Panc1 (cell line): ENCODE data around the gene BRSK1. TPM values are rescaled to one million over a fixed set of nuclear protein-coding genes. Genes with fewer than 3 reads are reported as not detected.

Experiments
- ATAC-seq: fragments of 200-7000 bp; cut with Tn5 transposase; 2 replicates; pipeline ENCODE4 v1.9.1; 2020; ENCODE audit warnings: mild to moderate bottlenecking, moderate library complexity
- BruUV-seq: library from RNA; stranded (reverse); fragments of 400-500 nt; replicated peaks from 2 replicates; lab custom pipeline; 2021; lab: Mats Ljungman, UMichigan
- CTCF ChIA-PET: fragments of 300-600 bp; sonication (Branson Sonifier 250); formaldehyde crosslinking; loops from one replicate; lab custom pipeline; 2022; ENCODE audit warnings: antibody characterized with exemption; lab: Charles Lee
- POLR2A ChIA-PET: fragments of 300-600 bp; sonication (Branson Sonifier 250); formaldehyde crosslinking; loops from one replicate; lab custom pipeline; 2022; ENCODE audit warnings: antibody characterized with exemption; lab: Charles Lee
- DNase-seq: peaks from one replicate; pipeline ENCODE4 v3.0.0-alpha.2; 2010; ENCODE audit warnings: low read depth, low spot score
- H3K27ac ChIP-seq: 2 replicates; pipeline ENCODE4 v1.5.1; 2011; ENCODE audit warnings: mild to moderate bottlenecking, low read length, inconsistent platforms
- H3K27me3 ChIP-seq: fragments of 200-500 bp; sonication (Bioruptor generic); 2 replicates; pipeline ENCODE4 v1.6.0; 2014; ENCODE audit warnings: low read length, inconsistent platforms; ENCODE audit not compliant: control insufficient read depth, insufficient read depth
- H3K36me3 ChIP-seq: fragments of 200-500 bp; sonication (Bioruptor generic); 2 replicates; pipeline ENCODE4 v1.5.1; 2014; ENCODE audit warnings: inconsistent platforms, mild to moderate bottlenecking, low read length, moderate library complexity; ENCODE audit not compliant: control insufficient read depth, insufficient read depth
- H3K4me1 ChIP-seq: 2 replicates; pipeline ENCODE4 v1.5.1; 2011; ENCODE audit warnings: inconsistent platforms, mild to moderate bottlenecking, low read length, moderate library complexity; ENCODE audit not compliant: control insufficient read depth, insufficient read depth
- H3K4me3 ChIP-seq, 2 experiments: 2 replicates each; pipeline ENCODE4 v1.5.1; 2011 to 2012; ENCODE audit warnings: low read depth in 2 of 2, low read length in 2 of 2, mild to moderate bottlenecking in 2 of 2, inconsistent platforms in 1 of 2, moderate library complexity in 1 of 2
- H3K9me3 ChIP-seq: fragments of 200-500 bp; sonication (Bioruptor generic); 2 replicates; pipeline ENCODE4 v1.5.1; 2014; ENCODE audit warnings: low read depth, mild to moderate bottlenecking, inconsistent platforms, low read length, moderate library complexity; ENCODE audit not compliant: control insufficient read depth, insufficient read depth
- POLR2AphosphoS5 ChIP-seq: IDR thresholded peaks from 2 replicates; pipeline ENCODE4 v1.6.1; 2012; ENCODE audit warnings: mild to moderate bottlenecking, low read depth, low read length, moderate library complexity
- SIN3A ChIP-seq: IDR thresholded peaks from 2 replicates; pipeline ENCODE4 v1.6.1; 2012; ENCODE audit warnings: low read depth, mild to moderate bottlenecking, low read length, moderate library complexity, borderline replicate concordance; ENCODE audit not compliant: insufficient read depth
- TCF7L2 ChIP-seq: IDR thresholded peaks from 2 replicates; pipeline ENCODE4 v1.6.1; 2011; ENCODE audit warnings: mild to moderate bottlenecking, low read depth, low read length, inconsistent platforms
- in situ Hi-C: cut with HindIII; loops from 2 replicates; pipeline ENCODE4 v1.10.0; 2016; ENCODE audit warnings: low sequenced_read_pairs, low pct_unique_long_range_greater_than_20kb
- intact Hi-C: fragments of 100-400 bp; cut with micrococcal nuclease; formaldehyde crosslinking; loops from one replicate; pipeline ENCODE4 v1.10.0; 2022; ENCODE audit not compliant: unreplicated experiment
- total RNA-seq: library from RNA; stranded (reverse); gene quantifications from one replicate; pipeline ENCODE4 v1.2.1, GENCODE V29; 2021; ENCODE audit not compliant: unreplicated experiment
- TF ChIP-seq, protein P1 (sequence below): fragments of 450-650 bp; IDR thresholded peaks from 2 replicates; pipeline ENCODE4 v1.5.1; 2017; ENCODE audit warnings: mild to moderate bottlenecking
- TF ChIP-seq, protein P2 (sequence below), 2 experiments: IDR thresholded peaks; 2 replicates each; pipeline ENCODE4 v1.6.1; 2011 to 2012; ENCODE audit warnings: low read depth in 2 of 2, control low read depth in 1 of 2, low read length in 1 of 2, mild to moderate bottlenecking in 1 of 2, moderate library complexity in 1 of 2; ENCODE audit not compliant: insufficient read depth in 1 of 2

Gene BRSK1
- total RNA-seq, 1 experiment from 2014 or later, result 7.9 TPM

DNA sequence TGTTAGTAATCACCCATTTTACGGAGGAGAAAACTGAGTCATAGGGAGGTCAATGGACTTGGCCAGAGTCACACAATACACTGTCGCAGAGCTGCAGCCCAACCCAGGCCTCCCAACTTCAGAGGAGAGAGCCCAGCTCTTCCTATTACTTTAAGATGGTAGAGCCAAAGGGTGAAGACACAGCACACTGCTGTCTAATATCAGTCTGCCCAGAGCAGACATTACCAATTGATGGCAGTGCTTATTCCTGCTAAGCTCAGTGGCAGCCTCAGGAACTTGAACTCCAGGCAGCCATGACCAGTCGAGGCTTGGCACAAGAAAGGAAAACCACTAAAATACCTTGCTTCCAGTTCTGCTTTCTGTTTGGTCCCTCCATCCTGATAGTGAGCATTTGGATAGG is 22.9 kb downstream of the BRSK1 start:
- no TSS peak for BruUV-seq
- intact Hi-C loops, result no loop called here
- in situ Hi-C loops, result no loop called here
- ChIA-PET POLR2A (interaction anchor here (0.6 kb wide), 1 partner anchor 28 kb away, joined by 8 read pairs; no protein-coding TSS in a partner anchor), CTCF (interaction anchor here (0.8 kb wide), 1 partner anchor 33 kb away, joined by 3 read pairs; the partner anchor contains the start of gene KMT5C)
- TF ChIP-seq, protein P1, sequence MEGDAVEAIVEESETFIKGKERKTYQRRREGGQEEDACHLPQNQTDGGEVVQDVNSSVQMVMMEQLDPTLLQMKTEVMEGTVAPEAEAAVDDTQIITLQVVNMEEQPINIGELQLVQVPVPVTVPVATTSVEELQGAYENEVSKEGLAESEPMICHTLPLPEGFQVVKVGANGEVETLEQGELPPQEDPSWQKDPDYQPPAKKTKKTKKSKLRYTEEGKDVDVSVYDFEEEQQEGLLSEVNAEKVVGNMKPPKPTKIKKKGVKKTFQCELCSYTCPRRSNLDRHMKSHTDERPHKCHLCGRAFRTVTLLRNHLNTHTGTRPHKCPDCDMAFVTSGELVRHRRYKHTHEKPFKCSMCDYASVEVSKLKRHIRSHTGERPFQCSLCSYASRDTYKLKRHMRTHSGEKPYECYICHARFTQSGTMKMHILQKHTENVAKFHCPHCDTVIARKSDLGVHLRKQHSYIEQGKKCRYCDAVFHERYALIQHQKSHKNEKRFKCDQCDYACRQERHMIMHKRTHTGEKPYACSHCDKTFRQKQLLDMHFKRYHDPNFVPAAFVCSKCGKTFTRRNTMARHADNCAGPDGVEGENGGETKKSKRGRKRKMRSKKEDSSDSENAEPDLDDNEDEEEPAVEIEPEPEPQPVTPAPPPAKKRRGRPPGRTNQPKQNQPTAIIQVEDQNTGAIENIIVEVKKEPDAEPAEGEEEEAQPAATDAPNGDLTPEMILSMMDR, result no peak
- TF ChIP-seq TCF7L2, result no peak
- TF ChIP-seq, protein P2, sequence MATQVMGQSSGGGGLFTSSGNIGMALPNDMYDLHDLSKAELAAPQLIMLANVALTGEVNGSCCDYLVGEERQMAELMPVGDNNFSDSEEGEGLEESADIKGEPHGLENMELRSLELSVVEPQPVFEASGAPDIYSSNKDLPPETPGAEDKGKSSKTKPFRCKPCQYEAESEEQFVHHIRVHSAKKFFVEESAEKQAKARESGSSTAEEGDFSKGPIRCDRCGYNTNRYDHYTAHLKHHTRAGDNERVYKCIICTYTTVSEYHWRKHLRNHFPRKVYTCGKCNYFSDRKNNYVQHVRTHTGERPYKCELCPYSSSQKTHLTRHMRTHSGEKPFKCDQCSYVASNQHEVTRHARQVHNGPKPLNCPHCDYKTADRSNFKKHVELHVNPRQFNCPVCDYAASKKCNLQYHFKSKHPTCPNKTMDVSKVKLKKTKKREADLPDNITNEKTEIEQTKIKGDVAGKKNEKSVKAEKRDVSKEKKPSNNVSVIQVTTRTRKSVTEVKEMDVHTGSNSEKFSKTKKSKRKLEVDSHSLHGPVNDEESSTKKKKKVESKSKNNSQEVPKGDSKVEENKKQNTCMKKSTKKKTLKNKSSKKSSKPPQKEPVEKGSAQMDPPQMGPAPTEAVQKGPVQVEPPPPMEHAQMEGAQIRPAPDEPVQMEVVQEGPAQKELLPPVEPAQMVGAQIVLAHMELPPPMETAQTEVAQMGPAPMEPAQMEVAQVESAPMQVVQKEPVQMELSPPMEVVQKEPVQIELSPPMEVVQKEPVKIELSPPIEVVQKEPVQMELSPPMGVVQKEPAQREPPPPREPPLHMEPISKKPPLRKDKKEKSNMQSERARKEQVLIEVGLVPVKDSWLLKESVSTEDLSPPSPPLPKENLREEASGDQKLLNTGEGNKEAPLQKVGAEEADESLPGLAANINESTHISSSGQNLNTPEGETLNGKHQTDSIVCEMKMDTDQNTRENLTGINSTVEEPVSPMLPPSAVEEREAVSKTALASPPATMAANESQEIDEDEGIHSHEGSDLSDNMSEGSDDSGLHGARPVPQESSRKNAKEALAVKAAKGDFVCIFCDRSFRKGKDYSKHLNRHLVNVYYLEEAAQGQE (IDR thresholded peaks at IDR 0.05; ENCODE audit: insufficient read depth in 1 of 2, low read depth in 2 of 2, low read length in 1 of 2), result no peak
- TF ChIP-seq POLR2AphosphoS5, result no peak
- TF ChIP-seq SIN3A, result no peak
- H3K27ac ChIP-seq, result no peak overlapping the region
- DNase-seq (no peak), ATAC-seq (no peak)
- H3K9me3 ChIP-seq, result no peaks in the 10 kb centered on the region
- H3K4me3 ChIP-seq, result no peak overlapping the region
- no peaks in the 10 kb centered on the region for H3K27me3 ChIP-seq
- H3K4me1 ChIP-seq, result no peaks in the 10 kb centered on the region; the same call in 1 of the 2 replicates
- no peaks in the 10 kb centered on the region for H3K36me3 ChIP-seq

DNA sequence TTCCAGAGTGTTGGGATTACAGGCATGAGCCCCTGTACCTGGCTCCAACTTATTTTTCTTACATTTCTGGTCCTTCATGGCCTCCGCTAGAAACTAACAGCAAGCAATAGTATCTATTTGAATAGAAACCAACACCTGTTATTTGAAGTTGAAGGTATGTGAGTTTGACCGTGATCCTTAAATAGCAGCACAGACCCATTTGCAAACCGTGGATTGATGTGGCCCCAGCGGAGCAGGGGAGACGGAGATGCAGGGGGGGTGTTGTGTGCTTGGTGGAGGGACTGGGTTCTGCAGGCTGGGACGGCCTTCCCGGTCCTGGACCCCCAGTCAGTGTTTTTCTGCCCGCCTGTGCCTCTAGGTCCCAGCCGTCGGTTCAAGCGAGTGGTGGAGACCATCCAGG is 24.5 kb downstream of the BRSK1 start:
- CTCF ChIA-PET, result interaction anchor here (0.8 kb wide), 1 partner anchor 57 kb away, joined by 6 read pairs; no protein-coding TSS in a partner anchor
- H3K36me3 ChIP-seq, result no peaks in the 10 kb centered on the region
- POLR2A ChIA-PET, result no interaction called here
- DNase-seq (no peak), ATAC-seq (no peak)
- in situ Hi-C loops, result no loop called here
- no TSS peak for BruUV-seq
- TF ChIP-seq, protein P1, result no peak
- TF ChIP-seq TCF7L2 (no peak), SIN3A (no peak), POLR2AphosphoS5 (no peak)
- TF ChIP-seq, protein P2 (IDR thresholded peaks at IDR 0.05; ENCODE audit: insufficient read depth in 1 of 2, low read depth in 2 of 2, low read length in 1 of 2), result no peak
- H3K4me3 ChIP-seq, result no peak overlapping the region
- H3K9me3 ChIP-seq, result no peaks in the 10 kb centered on the region
- H3K27me3 ChIP-seq, result no peaks in the 10 kb centered on the region
- H3K4me1 ChIP-seq, result no peaks in the 10 kb centered on the region
- intact Hi-C loops, result no loop called here
- no peak overlapping the region for H3K27ac ChIP-seq
